SK-N-SH (cell line): ENCODE data around the gene GSS. TPM values are rescaled to one million over a fixed set of nuclear protein-coding genes. Genes with fewer than 3 reads are reported as not detected.

Source experiments
- CTCF ChIA-PET: fragments of 300-600, 350-600 bp; formaldehyde crosslinking; extraction: SDS; loops from one replicate; lab custom pipeline; 2021; lab: Yijun Ruan, JAX
- POLR2A ChIA-PET: fragments of 350-600 bp; sonication (Branson Sonifier 250); formaldehyde crosslinking; extraction: SDS; loops from one replicate; lab custom pipeline; 2020; ENCODE audit warnings: antibody characterized with exemption, inconsistent platforms; lab: Yijun Ruan, JAX
- DNase-seq: peaks from one replicate; pipeline ENCODE4 v3.0.0; 2012
- H2AFZ ChIP-seq: fragments of 200-600 bp; sonication (generic); 2 replicates; pipeline ENCODE4 v1.8.1; 2016; ENCODE audit warnings: antibody characterized with exemption, mild to moderate bottlenecking, low read depth
- H3F3A ChIP-seq: fragments of 200-600 bp; sonication (generic); replicated peaks from 2 replicates; pipeline ENCODE3; 2016; ENCODE audit warnings: antibody characterized with exemption, mild to moderate bottlenecking; ENCODE audit not compliant: insufficient read depth
- H3K27ac ChIP-seq, 2 experiments: fragments of 200-500 bp in 1 of 2; fragments of 200-600 bp in 1 of 2; sonication (Bioruptor generic) in 1 of 2; sonication (generic), shearing (Covaris generic) in 1 of 2; 2 replicates each; pipeline versions ENCODE4 v1.5.1 to v1.6.1; 2014 to 2016; ENCODE audit warnings: low read depth in 2 of 2, inconsistent platforms in 1 of 2, low read length in 1 of 2, mild to moderate bottlenecking in 1 of 2, mixed read lengths in 1 of 2
- H3K27me3 ChIP-seq: fragments of 200-600 bp; sonication (generic), shearing (Covaris generic); 2 replicates; pipeline ENCODE4 v1.6.1; 2016; ENCODE audit warnings: mixed run types; ENCODE audit not compliant: insufficient read depth
- H3K36me3 ChIP-seq, 2 experiments: fragments of 200-500 bp in 1 of 2; fragments of 200-600 bp in 1 of 2; sonication (Bioruptor generic) in 1 of 2; sonication (generic) in 1 of 2; replicated peaks in 1 of 2; 2 replicates each; pipeline versions ENCODE3 to v1.5.1; 2014 to 2016; ENCODE audit warnings: low read length in 1 of 2, mild to moderate bottlenecking in 1 of 2; ENCODE audit not compliant: insufficient read depth in 2 of 2, control insufficient read depth in 1 of 2
- H3K4me1 ChIP-seq, 2 experiments: fragments of 200-500 bp in 1 of 2; fragments of 200-600 bp in 1 of 2; sonication (Bioruptor generic) in 1 of 2; sonication (generic), shearing (Covaris generic) in 1 of 2; 2 replicates each; pipeline versions ENCODE4 v1.5.1 to v1.6.1; 2014 to 2016; ENCODE audit warnings: low read depth in 1 of 2, low read length in 1 of 2, mixed run types in 1 of 2; ENCODE audit not compliant: insufficient read depth in 2 of 2, control insufficient read depth in 1 of 2
- H3K4me2 ChIP-seq: fragments of 200-600 bp; sonication (generic), shearing (Covaris generic); 2 replicates; pipeline ENCODE4 v1.6.1; 2017; ENCODE audit warnings: mixed run types
- H3K4me3 ChIP-seq, 2 experiments: fragments of 200-500 bp in 1 of 2; fragments of 200-600 bp in 1 of 2; sonication (Bioruptor generic) in 1 of 2; sonication (generic), shearing (Covaris generic) in 1 of 2; 2 replicates each; pipeline versions ENCODE4 v1.5.1 to v1.8.1; 2014 to 2016; ENCODE audit warnings: low read depth in 2 of 2, inconsistent platforms in 1 of 2, low read length in 1 of 2, mild to moderate bottlenecking in 1 of 2, mixed read lengths in 1 of 2, moderate library complexity in 1 of 2
- H3K79me2 ChIP-seq: fragments of 200-600 bp; sonication (generic); 2 replicates; pipeline ENCODE4 v1.8.1; 2017; ENCODE audit warnings: mild to moderate bottlenecking; ENCODE audit not compliant: insufficient read depth
- H3K9ac ChIP-seq: fragments of 200-600 bp; sonication (generic); 2 replicates; pipeline ENCODE4 v1.6.1; 2017; ENCODE audit warnings: mixed run types
- H3K9me2 ChIP-seq: fragments of 200-600 bp; sonication (generic); 2 replicates; pipeline ENCODE4 v1.6.1; 2017; ENCODE audit warnings: mixed run types
- H3K9me3 ChIP-seq: fragments of 200-600 bp; sonication (generic); 2 replicates; pipeline ENCODE4 v1.6.1; 2017; ENCODE audit warnings: mixed run types, mild to moderate bottlenecking, moderate library complexity
- H4K20me1 ChIP-seq: fragments of 200-600 bp; sonication (generic); 2 replicates; pipeline ENCODE4 v1.6.1; 2017; ENCODE audit warnings: mild to moderate bottlenecking, mixed run types; ENCODE audit not compliant: insufficient read depth
- CHD2 ChIP-seq: fragments of 150-350 bp; IDR thresholded peaks from 2 replicates; pipeline ENCODE4 v1.6.1; 2018; ENCODE audit warnings: low read length; ENCODE audit not compliant: partially characterized antibody
- ELF1 ChIP-seq: IDR thresholded peaks from 2 replicates; pipeline ENCODE4 v1.4.0; 2012
- EP300 ChIP-seq, 2 experiments: IDR thresholded peaks; 2 replicates each; pipeline versions ENCODE4 v1.4.0 to v1.6.1; 2012; ENCODE audit warnings: borderline replicate concordance in 1 of 2, low read depth in 1 of 2, low read length in 1 of 2
- FOSL2 ChIP-seq: IDR thresholded peaks from 2 replicates; pipeline ENCODE4 v1.4.0; 2012; ENCODE audit warnings: low read depth, mild to moderate bottlenecking, moderate library complexity, borderline replicate concordance
- FOXJ3 ChIP-seq: sonication (generic); formaldehyde crosslinking; IDR thresholded peaks from 2 replicates; pipeline ENCODE4 v1.5.1; 2020; ENCODE audit warnings: mild to moderate bottlenecking, missing genetic modification reagents
- JUND ChIP-seq: IDR thresholded peaks from 2 replicates; pipeline ENCODE4 v1.4.0; 2012
- MXI1 ChIP-seq: IDR thresholded peaks from 2 replicates; pipeline ENCODE4 v1.6.1; 2012; ENCODE audit warnings: mild to moderate bottlenecking, low read depth, low read length, improper control_type of control experiment
- RXRA ChIP-seq: IDR thresholded peaks from 2 replicates; pipeline ENCODE4 v1.4.0; 2012; ENCODE audit warnings: low read depth, mild to moderate bottlenecking, borderline replicate concordance
- SIN3A ChIP-seq: IDR thresholded peaks from 2 replicates; pipeline ENCODE4 v1.6.1; 2012; ENCODE audit warnings: low read depth, mild to moderate bottlenecking, low read length, moderate library complexity, borderline replicate concordance
- SMC3 ChIP-seq: IDR thresholded peaks from 2 replicates; pipeline ENCODE4 v1.6.1; 2012; ENCODE audit warnings: low read depth, low read length, improper control_type of control experiment
- YY1 ChIP-seq: IDR thresholded peaks from 2 replicates; pipeline ENCODE4 v1.4.0; 2012; ENCODE audit warnings: low read depth, mild to moderate bottlenecking
- WGBS: methylation state at CpG from one replicate; pipeline ENCODE4 v1.1.6; 2017; ENCODE audit warnings: low lambda C conversion rate; 5-methylcytosine and 5-hydroxymethylcytosine counted together
- polyA plus RNA-seq, 3 experiments: library from polyadenylated mRNA; depleted of rRNA; stranded (reverse); fragments of >200 nt; gene quantifications; 2 replicates each; pipeline ENCODE4 v1.2.3, GENCODE V29; 2012
- TF ChIP-seq, protein P1 (sequence below): IDR thresholded peaks from 2 replicates; pipeline ENCODE4 v1.4.0; 2012; ENCODE audit warnings: low read depth, borderline replicate concordance
- TF ChIP-seq, protein P2 (sequence below): fragments of 150-350 bp; IDR thresholded peaks from 2 replicates; pipeline ENCODE4 v1.6.1; 2016; ENCODE audit warnings: mild to moderate bottlenecking, low read depth, low read length
- TF ChIP-seq, protein P3 (sequence below): fragments of 150-350 bp; IDR thresholded peaks from 2 replicates; pipeline ENCODE4 v1.6.1; 2017; ENCODE audit warnings: antibody characterized with exemption, low read length, low read depth, borderline replicate concordance
- TF ChIP-seq, protein P4 (sequence below): IDR thresholded peaks from 2 replicates; pipeline ENCODE4; 2012

The GSS gene
- polyA plus RNA-seq, 1 of the 3 experiments (the other 2 are of a cell fraction), result 95.6 TPM

DNA sequence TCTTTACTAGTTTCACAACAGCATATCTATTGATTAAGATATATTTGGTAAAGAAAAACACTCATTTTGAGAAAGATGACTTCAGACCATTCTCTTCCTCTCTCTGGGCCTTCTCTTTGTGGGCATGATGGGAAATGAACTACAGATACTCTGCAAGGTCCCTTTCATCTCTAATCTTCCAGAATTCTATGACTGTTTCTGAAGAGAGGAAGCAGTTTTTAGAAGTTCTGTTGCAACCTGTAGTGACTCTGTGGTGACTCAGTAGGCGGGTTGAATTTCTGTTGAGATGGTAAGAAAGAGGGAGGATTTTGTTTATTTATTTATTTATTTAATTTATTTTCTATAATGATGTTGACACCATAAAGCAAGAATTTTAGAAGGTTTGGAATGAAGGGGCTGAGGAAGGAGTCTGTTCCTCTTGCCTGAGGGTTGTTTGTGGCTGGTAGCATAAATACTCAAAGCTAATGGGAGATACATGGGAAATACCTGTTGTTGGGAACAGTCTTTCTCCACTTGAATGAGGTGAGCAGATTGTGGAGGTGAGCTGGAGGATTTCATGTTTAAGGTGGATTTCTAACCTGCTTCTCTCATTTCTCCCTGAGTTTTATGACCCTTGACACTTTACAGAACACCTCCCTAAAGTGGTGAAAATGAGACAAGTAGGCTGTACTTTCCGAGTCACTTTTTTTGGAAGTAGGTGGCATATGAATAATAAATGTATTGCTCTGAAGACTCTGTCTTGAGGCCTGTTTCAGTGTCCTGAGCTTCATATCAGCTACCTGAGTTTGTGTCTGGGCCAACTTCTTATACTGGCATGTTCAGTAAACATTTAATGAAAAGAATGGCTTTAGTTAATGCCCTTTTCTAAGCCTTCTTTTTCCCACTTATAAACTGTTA lies 64.2 kb downstream of the GSS start:
- no peaks in the 10 kb centered on the region for H3K9me2 ChIP-seq
- H3K9ac ChIP-seq, result no peak overlapping the region
- no peaks in the 10 kb centered on the region for H4K20me1 ChIP-seq
- peaks cover 3 to 4% of the 10 kb centered on the region in 2 experiments; a peak in 3 of 4 replicates for H3K4me1 ChIP-seq
- no peaks in the 10 kb centered on the region for H3F3A ChIP-seq
- H3K27me3 ChIP-seq, result no peaks in the 10 kb centered on the region
- H3K79me2 ChIP-seq, result no peaks in the 10 kb centered on the region
- peaks cover 0 to 12% of the 10 kb centered on the region in 2 experiments for H3K36me3 ChIP-seq
- DNase-seq, result no peak
- H3K27ac ChIP-seq, result no peak overlapping the region
- TF ChIP-seq, protein P1, sequence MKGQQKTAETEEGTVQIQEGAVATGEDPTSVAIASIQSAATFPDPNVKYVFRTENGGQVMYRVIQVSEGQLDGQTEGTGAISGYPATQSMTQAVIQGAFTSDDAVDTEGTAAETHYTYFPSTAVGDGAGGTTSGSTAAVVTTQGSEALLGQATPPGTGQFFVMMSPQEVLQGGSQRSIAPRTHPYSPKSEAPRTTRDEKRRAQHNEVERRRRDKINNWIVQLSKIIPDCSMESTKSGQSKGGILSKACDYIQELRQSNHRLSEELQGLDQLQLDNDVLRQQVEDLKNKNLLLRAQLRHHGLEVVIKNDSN, result no peak
- TF ChIP-seq FOSL2 (peak; percentile 60; the same call in 1 of the 2 replicates), JUND (0 out of 2 replicates have a peak, but pooled peaks have one; percentile 16)
- no peaks in the 10 kb centered on the region for H3K9me3 ChIP-seq
- no peak overlapping the region for H3K4me3 ChIP-seq
- ChIA-PET CTCF (interaction anchor here (0.5 to 1.6 kb wide), 2 partner anchors 15 to 58 kb away, joined by 3 to 4 read pairs; partner anchors contain the start of gene ACSS2), POLR2A (no interaction called here)
- H3K4me2 ChIP-seq, result no peak overlapping the region
- no peak overlapping the region for H2AFZ ChIP-seq
- WGBS, result 88% methylated on average over 2 of the region's 2 CpGs

DNA sequence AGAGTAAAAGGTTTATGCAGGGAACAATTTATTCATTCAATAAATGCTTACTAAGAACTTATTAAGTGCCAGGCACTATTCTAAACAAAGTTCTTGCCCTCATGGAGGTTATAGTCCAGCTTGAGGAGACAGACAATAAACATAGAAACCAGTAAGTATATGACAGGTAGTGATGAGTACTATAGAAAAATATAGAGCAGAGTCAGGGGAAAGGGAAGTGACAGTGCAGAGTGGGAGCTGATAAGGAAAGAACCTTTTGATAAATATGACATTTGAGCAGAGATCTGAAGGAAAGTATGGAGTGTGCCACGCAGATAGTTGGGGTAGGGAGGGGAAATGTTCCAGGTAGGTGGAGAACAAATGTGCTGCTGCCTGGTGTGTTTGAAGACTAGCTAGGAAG lies 67.1 kb downstream of the GSS start:
- Histone ChIP-seq H2AFZ (no peak overlapping the region), H3K4me1 (no peaks in the 10 kb centered on the region), H3K4me3 (no peak overlapping the region), H3K27me3 (no peaks in the 10 kb centered on the region)
- CTCF ChIA-PET, result interaction anchor here (2.7 kb wide), 1 partner anchor 68 kb away, joined by 6 read pairs; no protein-coding TSS in a partner anchor
- no peak for DNase-seq
- 87% methylated on average over 1 of the region's 1 CpG for WGBS
- no peak for TF ChIP-seq EP300 (IDR thresholded peaks at IDR 0.05; ENCODE audit: borderline replicate concordance in 1 of 2, low read depth in 1 of 2, low read length in 1 of 2)
- TF ChIP-seq SIN3A, result no peak
- TF ChIP-seq, protein P2, sequence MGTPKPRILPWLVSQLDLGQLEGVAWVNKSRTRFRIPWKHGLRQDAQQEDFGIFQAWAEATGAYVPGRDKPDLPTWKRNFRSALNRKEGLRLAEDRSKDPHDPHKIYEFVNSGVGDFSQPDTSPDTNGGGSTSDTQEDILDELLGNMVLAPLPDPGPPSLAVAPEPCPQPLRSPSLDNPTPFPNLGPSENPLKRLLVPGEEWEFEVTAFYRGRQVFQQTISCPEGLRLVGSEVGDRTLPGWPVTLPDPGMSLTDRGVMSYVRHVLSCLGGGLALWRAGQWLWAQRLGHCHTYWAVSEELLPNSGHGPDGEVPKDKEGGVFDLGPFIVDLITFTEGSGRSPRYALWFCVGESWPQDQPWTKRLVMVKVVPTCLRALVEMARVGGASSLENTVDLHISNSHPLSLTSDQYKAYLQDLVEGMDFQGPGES, result no peak
- no peak for TF ChIP-seq CHD2
- TF ChIP-seq YY1, result no peak
- no peak for TF ChIP-seq FOSL2
- TF ChIP-seq, protein P3, sequence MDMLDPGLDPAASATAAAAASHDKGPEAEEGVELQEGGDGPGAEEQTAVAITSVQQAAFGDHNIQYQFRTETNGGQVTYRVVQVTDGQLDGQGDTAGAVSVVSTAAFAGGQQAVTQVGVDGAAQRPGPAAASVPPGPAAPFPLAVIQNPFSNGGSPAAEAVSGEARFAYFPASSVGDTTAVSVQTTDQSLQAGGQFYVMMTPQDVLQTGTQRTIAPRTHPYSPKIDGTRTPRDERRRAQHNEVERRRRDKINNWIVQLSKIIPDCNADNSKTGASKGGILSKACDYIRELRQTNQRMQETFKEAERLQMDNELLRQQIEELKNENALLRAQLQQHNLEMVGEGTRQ, result no peak
- no peak for TF ChIP-seq JUND
- TF ChIP-seq, protein P4, sequence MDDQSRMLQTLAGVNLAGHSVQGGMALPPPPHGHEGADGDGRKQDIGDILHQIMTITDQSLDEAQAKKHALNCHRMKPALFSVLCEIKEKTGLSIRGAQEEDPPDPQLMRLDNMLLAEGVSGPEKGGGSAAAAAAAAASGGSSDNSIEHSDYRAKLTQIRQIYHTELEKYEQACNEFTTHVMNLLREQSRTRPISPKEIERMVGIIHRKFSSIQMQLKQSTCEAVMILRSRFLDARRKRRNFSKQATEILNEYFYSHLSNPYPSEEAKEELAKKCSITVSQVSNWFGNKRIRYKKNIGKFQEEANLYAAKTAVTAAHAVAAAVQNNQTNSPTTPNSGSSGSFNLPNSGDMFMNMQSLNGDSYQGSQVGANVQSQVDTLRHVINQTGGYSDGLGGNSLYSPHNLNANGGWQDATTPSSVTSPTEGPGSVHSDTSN, result no peak
- TF ChIP-seq SMC3, result no peak
- no peak for TF ChIP-seq MXI1
- TF ChIP-seq RXRA, result no peak
- no peak for TF ChIP-seq ELF1
- TF ChIP-seq FOXJ3, result no peak
- TF ChIP-seq, all 33 proteins: peak for 0
- POLR2A ChIA-PET, result interaction anchor here (0.9 kb wide), 1 partner anchor 12 kb away, joined by 3 read pairs; the partner anchor contains the start of gene ACSS2
- H3F3A ChIP-seq, result no peaks in the 10 kb centered on the region
- H3K9me3 ChIP-seq, result no peaks in the 10 kb centered on the region
- H3K9me2 ChIP-seq, result no peaks in the 10 kb centered on the region
- no peak overlapping the region for H3K27ac ChIP-seq
- H3K4me2 ChIP-seq, result no peak overlapping the region
- no peaks in the 10 kb centered on the region for H4K20me1 ChIP-seq
- H3K9ac ChIP-seq, result no peak overlapping the region
- H3K79me2 ChIP-seq, result no peaks in the 10 kb centered on the region
- peaks cover 4 to 24% of the 10 kb centered on the region in 2 experiments for H3K36me3 ChIP-seq
